ENCODE measurements around the gene SWSAP1.
A peak's percentile ranks its signal among the peaks of the same experiment; 100 is the strongest.

Gene SWSAP1

GRCh38 chr19:11382898-11383705 lies 8.6 kb downstream of the SWSAP1 start (continued):
- TF ChIP-seq KLF10 (tag by site-specific recombination; IDR thresholded peaks at IDR 0.05) (peak; percentile 97), REST (tag by site-specific recombination; IDR thresholded peaks at IDR 0.05) (no peak), ZNF645 (tag by site-specific recombination; IDR thresholded peaks at IDR 0.05) (no peak), ZNF692 (tag by site-specific recombination; IDR thresholded peaks at IDR 0.05) (peak; percentile 94), GLIS2 (tag by site-specific recombination; IDR thresholded peaks at IDR 0.05) (peak; percentile 91), ZNF664 (tag by site-specific recombination; IDR thresholded peaks at IDR 0.05) (no peak), ZNF211 (tag by site-specific recombination; IDR thresholded peaks at IDR 0.05; ENCODE audit: low read depth) (no peak), ZNF658 (tag by site-specific recombination; IDR thresholded peaks at IDR 0.05) (no peak), ZNF677 (tag by site-specific recombination; IDR thresholded peaks at IDR 0.05) (no peak), ZNF530 (tag by site-specific recombination; IDR thresholded peaks at IDR 0.05; ENCODE audit: low read depth) (no peak), ZNF391 (tag by site-specific recombination; IDR thresholded peaks at IDR 0.05; ENCODE audit: borderline replicate concordance, low read depth) (no peak), ZSCAN5A (tag by site-specific recombination; IDR thresholded peaks at IDR 0.05) (peak; percentile 54; the same call in 1 of the 2 replicates), SP7 (tag by site-specific recombination; IDR thresholded peaks at IDR 0.05) (peak; percentile 31), ZNF18 (tag by site-specific recombination; IDR thresholded peaks at IDR 0.05) (no peak), ZNF416 (tag by site-specific recombination; IDR thresholded peaks at IDR 0.05) (no peak), CTCF (tag by site-specific recombination; IDR thresholded peaks at IDR 0.05) (peak; percentile 92), INSM2 (tag by site-specific recombination; IDR thresholded peaks at IDR 0.05) (no peak), ZNF324 (tag by site-specific recombination; IDR thresholded peaks at IDR 0.05) (peak; percentile 53; the same call in 1 of the 2 replicates), ZNF202 (tag by site-specific recombination; IDR thresholded peaks at IDR 0.05; ENCODE audit: borderline replicate concordance) (no peak), REPIN1 (tag by site-specific recombination; IDR thresholded peaks at IDR 0.05; ENCODE audit: low read depth) (no peak), ZBTB48 (tag by site-specific recombination; IDR thresholded peaks at IDR 0.05) (no peak), ZNF26 (tag by site-specific recombination; IDR thresholded peaks at IDR 0.05) (no peak)
